ENCODE results near the gene ZBTB46. TPM values are rescaled to one million over a fixed set of nuclear protein-coding genes. Genes with fewer than 3 reads are reported as not detected.
"Not testable (repeated sequence)": the region's sequence is repeated elsewhere in the genome, so short reads cannot be mapped to it uniquely, and the experiment has no call there.

ZBTB46 gene, protein sequence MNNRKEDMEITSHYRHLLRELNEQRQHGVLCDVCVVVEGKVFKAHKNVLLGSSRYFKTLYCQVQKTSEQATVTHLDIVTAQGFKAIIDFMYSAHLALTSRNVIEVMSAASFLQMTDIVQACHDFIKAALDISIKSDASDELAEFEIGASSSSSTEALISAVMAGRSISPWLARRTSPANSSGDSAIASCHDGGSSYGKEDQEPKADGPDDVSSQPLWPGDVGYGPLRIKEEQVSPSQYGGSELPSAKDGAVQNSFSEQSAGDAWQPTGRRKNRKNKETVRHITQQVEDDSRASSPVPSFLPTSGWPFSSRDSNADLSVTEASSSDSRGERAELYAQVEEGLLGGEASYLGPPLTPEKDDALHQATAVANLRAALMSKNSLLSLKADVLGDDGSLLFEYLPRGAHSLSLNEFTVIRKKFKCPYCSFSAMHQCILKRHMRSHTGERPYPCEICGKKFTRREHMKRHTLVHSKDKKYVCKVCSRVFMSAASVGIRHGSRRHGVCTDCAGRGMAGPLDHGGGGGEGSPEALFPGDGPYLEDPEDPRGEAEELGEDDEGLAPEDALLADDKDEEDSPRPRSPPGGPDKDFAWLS
- 10 to 100 TPM in 3 of 5 donors, 1 to 10 TPM in 2; 8.0 to 15.7 (median 10.3) TPM for polyA plus RNA-seq (ENCODE audit: insufficient read depth in 1 of 5, insufficient read length in 5 of 5, low replicate concordance in 1 of 5)
- long read RNA-seq, donor 1: 0 reads
- long read RNA-seq, donor 2: 0 reads
- long read RNA-seq, donor 3, full-length matches to known transcripts: 2 of 173 reads
- long read RNA-seq, donor 3, partial matches to known transcripts: 157 of 173 reads
- long read RNA-seq, donor 3, other reads (novel, unspliced or antisense): 14 of 173 reads
- long read RNA-seq, donor 4, full-length matches to known transcripts: 2 of 2 reads
- long read RNA-seq, donor 4, partial matches to known transcripts: 0 of 2 reads
- long read RNA-seq, donor 4, other reads (novel, unspliced or antisense): 0 of 2 reads
- long read RNA-seq, donor 5, full-length matches to known transcripts: 3 of 3 reads
- long read RNA-seq, donor 5, partial matches to known transcripts: 0 of 3 reads
- long read RNA-seq, donor 5, other reads (novel, unspliced or antisense): 0 of 3 reads
- long read RNA-seq, donor 6, full-length matches to known transcripts: 3 of 186 reads
- long read RNA-seq, donor 6, partial matches to known transcripts: 183 of 186 reads
- long read RNA-seq, donor 6, other reads (novel, unspliced or antisense): 0 of 186 reads
- long read RNA-seq, donor 7, full-length matches to known transcripts: 6 of 6 reads
- long read RNA-seq, donor 7, partial matches to known transcripts: 0 of 6 reads
- long read RNA-seq, donor 7, other reads (novel, unspliced or antisense): 0 of 6 reads
- long read RNA-seq, donor 8, full-length matches to known transcripts: 1 of 1 reads
- long read RNA-seq, donor 8, partial matches to known transcripts: 0 of 1 reads
- long read RNA-seq, donor 8, other reads (novel, unspliced or antisense): 0 of 1 reads

GRCh38 chr20:63830841-63831588 is at the start of gene ZBTB46:
Gene ZBTB46 (minus strand): TSS chr20:63831264. CDS start chr20:63790757, 40,507 bp downstream.
- no peak for DNase-seq

DNA sequence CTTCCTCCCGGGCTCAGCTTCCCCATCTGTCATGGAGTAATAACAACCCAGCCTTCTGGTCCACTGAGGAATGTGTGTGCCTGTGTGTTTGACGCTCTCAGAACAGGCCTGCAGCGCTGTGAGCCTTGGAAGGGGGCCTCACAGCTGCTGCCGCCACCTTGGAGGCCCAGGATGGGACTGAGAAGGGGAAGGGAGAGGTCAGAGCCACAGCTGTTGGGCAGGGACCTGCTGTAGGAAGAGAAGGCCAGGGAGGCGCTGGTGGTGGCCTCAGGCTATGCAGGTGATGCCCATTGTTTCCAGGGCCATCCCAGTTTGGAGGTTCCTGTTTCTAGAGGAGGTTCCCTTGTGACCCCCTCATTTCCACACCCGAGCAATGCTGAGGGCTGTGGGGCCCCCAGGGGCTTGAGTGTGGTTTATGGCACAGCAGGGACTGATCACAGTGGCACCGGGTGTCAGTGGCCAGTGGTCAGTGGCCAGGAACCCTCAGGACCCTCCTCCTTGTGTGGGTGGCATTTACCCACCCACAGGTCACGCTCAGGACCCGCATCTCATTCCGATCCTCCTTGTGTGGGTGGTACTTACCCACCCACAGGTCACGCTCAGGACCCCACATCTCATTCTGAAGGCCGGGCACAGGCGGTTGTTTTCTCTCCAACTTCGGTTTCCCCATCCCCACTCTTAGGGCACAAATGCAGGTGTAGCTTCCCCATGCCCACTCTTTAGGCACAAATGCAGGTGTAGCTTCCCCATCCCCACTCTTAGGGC is 48.0 kb upstream of the ZBTB46 start:
- DNase-seq: no peak

GRCh38 chr20:63877755-63878470 is 46.8 kb upstream of the ZBTB46 start:
- no peak for DNase-seq

DNA sequence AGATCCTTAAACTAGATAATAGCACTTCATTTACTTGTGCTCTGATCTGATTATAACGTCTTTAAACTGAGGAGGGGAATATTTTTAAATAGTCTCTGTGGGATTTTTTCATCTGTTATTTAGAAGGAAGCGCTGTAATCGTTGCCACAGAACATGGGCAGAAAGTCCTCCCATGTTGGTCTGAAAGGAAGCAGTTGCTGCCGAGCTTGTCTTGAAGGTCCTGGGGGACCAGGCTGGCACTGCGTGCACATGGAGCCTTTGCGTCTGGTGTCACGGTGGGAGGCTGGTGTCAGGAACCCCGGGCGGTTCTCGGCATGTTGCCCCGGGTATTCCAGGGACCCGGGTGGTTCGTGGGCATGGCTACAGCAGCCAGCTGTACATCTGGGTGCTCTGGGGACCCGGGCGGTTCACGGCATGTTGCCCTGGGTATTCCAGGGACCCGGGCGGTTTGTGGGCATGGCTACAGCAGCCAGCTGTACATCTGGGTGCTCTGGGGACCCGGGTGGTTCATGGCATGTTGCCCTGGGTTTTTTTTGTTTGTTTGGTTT is 45.5 kb upstream of the ZBTB46 start:
- no peak for DNase-seq

DNA sequence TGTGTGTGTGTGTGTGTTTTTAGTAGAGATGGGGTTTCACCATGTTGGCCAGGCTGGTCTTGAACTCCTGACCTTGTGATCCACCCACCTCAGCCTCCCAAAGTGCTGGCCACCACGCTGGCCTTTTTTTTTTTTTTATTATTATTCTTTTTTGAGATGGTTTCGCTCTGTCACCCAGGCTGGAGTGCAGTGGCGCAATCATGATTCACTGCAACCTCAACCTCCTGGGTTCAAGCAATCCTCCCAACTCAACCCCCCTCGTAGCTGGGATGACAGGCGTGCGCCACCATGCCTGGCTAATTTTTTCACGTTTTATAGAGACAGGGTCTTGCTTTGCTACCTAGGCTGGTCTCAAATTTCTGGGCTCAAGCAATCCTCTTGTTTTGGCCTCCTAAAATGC is 43.2 kb upstream of the ZBTB46 start:
- not testable (repeated sequence) for DNase-seq

DNA sequence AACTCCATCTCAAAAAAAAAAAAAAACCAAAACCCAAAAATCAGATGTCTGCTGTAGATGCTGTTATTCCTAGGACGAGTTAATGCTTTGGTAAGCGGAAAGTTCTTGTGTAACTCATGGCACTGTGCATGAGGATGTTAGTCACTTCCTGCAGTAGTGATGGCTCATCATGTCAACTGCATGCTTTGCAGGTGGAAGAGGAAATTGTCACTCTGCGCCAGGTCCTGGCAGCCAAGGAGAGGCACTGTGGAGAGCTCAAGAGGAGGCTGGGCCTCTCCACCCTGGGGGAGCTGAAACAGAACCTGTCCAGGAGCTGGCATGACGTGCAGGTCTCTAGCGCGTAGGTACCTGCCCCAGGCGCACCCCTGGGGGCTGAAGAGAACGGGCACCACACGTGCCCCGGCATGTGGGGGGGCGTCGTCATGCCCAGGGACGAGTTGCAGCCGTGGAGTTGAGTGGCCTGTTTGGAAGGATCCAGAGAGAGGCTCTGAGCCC is 42.5 kb upstream of the ZBTB46 start:
- peak in 1 of 2 donors; percentile 21 for DNase-seq

DNA sequence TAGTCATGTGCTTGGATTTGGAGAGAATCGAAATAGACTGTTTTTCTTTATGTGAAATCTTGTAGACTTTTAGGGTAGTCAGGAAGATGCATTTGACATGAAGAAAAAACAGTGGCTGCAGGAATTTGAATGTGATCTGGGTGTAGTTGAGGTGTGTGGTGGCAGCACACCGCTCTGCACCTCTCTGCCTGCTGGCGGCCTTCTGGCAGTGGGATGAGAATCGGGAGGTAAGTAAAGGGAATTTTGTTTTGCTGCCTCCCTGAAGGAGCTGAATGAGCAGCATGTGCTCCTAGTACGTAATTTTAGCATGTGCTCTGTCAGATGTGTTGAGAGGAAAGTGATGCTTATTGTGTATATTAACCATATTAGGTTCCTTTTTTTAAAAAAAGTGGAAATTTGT is 37.2 kb upstream of the ZBTB46 start:
- no peak for DNase-seq

GRCh38 chr20:63867042-63867441 is 36.0 kb upstream of the ZBTB46 start:
- not testable (repeated sequence) for DNase-seq

GRCh38 chr20:63864978-63865640 is 34.0 kb upstream of the ZBTB46 start, which contains the start of gene TPD52L2:
Gene TPD52L2 (plus strand): TSS chr20:63865270. CDS start chr20:63865366, 96 bp downstream.
- DNase-seq: peak; percentile 97

- DNase-seq: peak in 1 of 2 donors; percentile 20
Observed at GRCh38 chr20:63864545-63864977, 33.5 kb upstream of the ZBTB46 start.

GRCh38 chr20:63863798-63864544 is 32.9 kb upstream of the ZBTB46 start:
- peak; percentile 69 to 75 for DNase-seq

DNA sequence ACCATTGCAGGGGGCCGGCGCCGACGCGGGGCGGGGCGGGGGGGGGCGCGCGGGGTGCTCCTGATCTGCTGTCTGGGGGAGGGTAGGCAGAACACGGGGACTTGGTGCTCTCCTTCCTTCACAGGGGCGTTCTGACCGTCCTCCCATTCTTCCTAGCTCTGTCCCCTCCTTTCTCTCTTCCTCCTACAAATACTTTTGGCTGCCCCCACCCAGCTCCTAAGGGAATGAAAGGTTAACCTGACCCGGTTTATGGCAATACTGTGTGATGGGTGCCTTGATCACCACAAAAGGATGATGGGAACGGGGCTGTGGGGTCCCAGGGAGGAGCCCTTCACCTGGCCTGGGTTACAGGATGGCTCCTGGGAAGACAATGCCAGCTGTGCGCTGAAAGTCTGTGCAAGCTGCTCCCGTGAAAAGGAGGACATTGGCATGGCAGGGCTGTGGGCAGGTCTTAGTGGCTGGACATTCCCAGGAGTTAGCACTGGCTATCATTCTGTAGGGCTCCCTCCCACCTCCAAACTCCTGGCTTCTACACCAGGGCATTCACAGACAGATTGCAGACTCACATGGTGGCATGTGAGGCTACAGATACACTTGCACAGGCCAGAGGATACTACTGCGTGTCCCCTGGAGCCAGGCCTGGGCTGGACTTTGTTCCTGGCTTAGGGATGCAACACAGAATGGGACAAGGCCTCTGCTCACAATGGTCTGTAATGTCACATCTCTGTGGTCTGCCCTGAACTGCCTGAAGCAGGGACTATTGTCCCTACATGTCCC is 32.1 kb upstream of the ZBTB46 start:
- DNase-seq: no peak

DNA sequence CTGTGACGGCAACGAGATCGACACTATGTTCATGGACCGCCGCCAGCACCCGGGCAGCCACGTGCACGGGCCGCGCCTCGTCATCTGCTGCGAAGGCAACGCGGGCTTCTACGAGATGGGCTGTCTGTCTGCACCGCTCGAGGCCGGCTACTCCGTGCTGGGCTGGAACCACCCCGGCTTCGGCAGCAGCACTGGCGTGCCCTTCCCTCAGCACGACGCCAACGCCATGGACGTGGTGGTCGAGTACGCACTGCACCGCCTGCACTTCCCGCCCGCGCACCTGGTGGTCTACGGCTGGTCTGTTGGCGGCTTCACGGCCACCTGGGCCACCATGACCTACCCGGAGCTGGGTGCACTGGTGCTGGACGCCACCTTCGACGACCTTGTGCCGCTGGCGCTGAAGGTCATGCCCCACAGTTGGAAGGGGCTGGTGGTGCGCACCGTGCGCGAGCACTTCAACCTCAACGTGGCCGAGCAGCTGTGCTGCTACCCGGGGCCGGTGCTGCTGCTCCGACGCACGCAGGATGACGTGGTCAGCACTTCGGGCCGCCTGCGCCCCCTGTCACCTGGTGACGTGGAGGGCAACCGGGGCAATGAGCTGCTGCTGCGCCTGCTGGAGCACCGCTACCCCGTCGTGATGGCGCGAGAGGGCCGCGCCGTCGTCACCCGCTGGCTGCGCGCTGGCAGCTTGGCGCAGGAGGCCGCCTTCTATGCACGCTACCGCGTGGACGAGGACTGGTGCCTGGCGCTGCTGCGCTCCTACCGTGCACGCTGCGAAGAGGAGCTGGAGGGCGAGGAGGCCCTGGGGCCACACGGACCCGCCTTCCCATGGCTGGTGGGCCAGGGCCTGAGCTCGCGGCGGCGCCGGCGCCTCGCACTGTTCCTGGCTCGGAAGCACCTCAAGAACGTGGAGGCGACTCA is 31.2 kb upstream of the ZBTB46 start:
- DNase-seq: no peak

DNA sequence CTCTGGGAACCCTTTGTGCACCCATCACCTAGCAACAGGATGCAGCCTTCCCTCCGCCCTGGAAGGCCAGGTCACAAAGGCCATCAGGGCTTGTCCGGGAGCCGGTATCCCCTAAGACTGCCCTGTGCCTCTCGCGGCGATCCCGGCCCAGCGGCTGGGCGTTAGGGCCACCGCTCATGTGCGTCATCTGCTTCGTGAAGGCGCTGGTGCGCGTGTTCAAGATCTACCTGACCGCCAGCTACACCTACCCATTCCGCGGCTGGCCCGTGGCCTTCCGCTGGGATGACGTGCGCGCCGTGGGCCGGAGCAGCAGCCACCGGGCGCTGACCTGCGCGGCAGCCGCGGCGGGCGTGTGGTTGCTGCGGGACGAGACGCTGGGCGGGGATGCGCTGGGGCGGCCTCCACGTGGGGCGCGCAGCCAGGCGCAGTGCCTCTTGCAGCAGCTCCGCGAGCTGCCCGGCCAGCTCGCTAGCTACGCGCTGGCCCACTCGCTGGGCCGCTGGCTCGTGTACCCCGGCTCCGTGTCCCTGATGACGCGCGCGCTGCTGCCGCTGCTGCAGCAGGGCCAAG is 30.4 kb upstream of the ZBTB46 start, which contains the start of gene ABHD16B:
Gene ABHD16B (plus strand): TSS at position 134 of the 570 bp plus-strand sequence. CDS start 43 bp downstream, at position 177.
- DNase-seq: no peak
